ENCODE results near the gene TYK2.
"Not testable (repeated sequence)": the region's sequence is repeated elsewhere in the genome, so short reads cannot be mapped to it uniquely, and the experiment has no call there.

Gene TYK2

GRCh38 chr19:10390652-10391286 lies 10.4 kb upstream of the TYK2 start:
- H3K23ac ChIP-seq (ENCODE audit: low read length) = no peak overlapping the region
- no peak overlapping the region for H3K27ac ChIP-seq (ENCODE audit: low read depth, low read length)
- no peak overlapping the region for H4K5ac ChIP-seq (ENCODE audit: low read length)
- no peak overlapping the region for H3K18ac ChIP-seq (ENCODE audit: low read length)
- H2AK5ac ChIP-seq (ENCODE audit: low read length) = no peak overlapping the region
- H3K4me2 ChIP-seq (ENCODE audit: low read length) = no peak overlapping the region
- peak; percentile 79 for DNase-seq
- H3K79me1 ChIP-seq (ENCODE audit: low read length) = no peaks in the 10 kb centered on the region
- no peak overlapping the region for H2BK5ac ChIP-seq (ENCODE audit: low read length)
- H3K4ac ChIP-seq (ENCODE audit: low read depth, low read length) = no peak overlapping the region
- no peak overlapping the region for H2BK15ac ChIP-seq (replicated peaks; ENCODE audit: low read depth)
- no peak overlapping the region for H3K9ac ChIP-seq (ENCODE audit: low read length)
- H3K27me3 ChIP-seq (ENCODE audit: insufficient read depth, low read length, poor library complexity) = no peaks in the 10 kb centered on the region
- H3K56ac ChIP-seq (ENCODE audit: low read length) = no peak overlapping the region
- H3K4me1 ChIP-seq (ENCODE audit: control insufficient read depth, low read depth, low read length) = no peaks in the 10 kb centered on the region
- H2BK120ac ChIP-seq (ENCODE audit: low read depth, low read length) = no peak overlapping the region
- no peaks in the 10 kb centered on the region for H3K79me2 ChIP-seq (ENCODE audit: control insufficient read depth, insufficient read depth, low read length)
- no peak overlapping the region for H3K4me3 ChIP-seq (ENCODE audit: low read length)
- peaks cover 10% of the 10 kb centered on the region for H3K36me3 ChIP-seq (ENCODE audit: control insufficient read depth, insufficient read depth, low read length)
- no CpG with 5 or more reads among the region's 9 CpGs for WGBS (ENCODE audit: extremely low coverage, insufficient coverage, low lambda C conversion rate)
- H4K8ac ChIP-seq (ENCODE audit: low read depth, low read length) = no peak overlapping the region

DNA sequence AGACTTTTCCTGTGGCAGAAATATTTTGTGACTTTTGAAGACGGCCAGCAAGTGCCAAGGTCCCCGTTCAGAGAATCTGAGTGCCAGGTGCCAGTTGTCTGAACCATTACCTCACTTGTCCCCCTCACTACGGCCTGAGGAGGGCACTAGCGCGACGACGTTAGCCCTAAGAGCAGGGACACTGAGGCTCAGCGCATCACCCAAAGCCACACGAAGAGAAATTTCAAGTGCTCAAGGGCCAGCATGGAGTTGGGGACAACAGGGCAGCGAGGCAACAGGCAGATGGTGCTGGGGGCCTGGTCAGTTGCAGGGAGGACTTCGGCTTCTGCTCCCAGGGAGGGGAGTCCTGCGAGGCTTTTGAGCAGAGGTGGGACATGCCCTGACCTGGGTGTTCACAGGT lies 9.5 kb upstream of the TYK2 start:
- Histone ChIP-seq H3K79me1 (ENCODE audit: low read length) (no peaks in the 10 kb centered on the region), H3K4me3 (ENCODE audit: low read length) (no peak overlapping the region), H3K56ac (ENCODE audit: low read length) (no peak overlapping the region), H2BK15ac (replicated peaks; ENCODE audit: low read depth) (no peak overlapping the region), H3K27me3 (ENCODE audit: insufficient read depth, low read length, poor library complexity) (no peaks in the 10 kb centered on the region), H4K8ac (ENCODE audit: low read depth, low read length) (no peak overlapping the region), H3K36me3 (ENCODE audit: control insufficient read depth, insufficient read depth, low read length) (peaks cover 7% of the 10 kb centered on the region), H2BK5ac (ENCODE audit: low read length) (no peak overlapping the region), H3K23ac (ENCODE audit: low read length) (no peak overlapping the region), H3K4me1 (ENCODE audit: control insufficient read depth, low read depth, low read length) (no peaks in the 10 kb centered on the region), H3K4ac (ENCODE audit: low read depth, low read length) (no peak overlapping the region), H3K4me2 (ENCODE audit: low read length) (no peak overlapping the region), H2BK120ac (ENCODE audit: low read depth, low read length) (no peak overlapping the region), H3K9ac (ENCODE audit: low read length) (no peak overlapping the region), H2AK5ac (ENCODE audit: low read length) (no peak overlapping the region), H3K18ac (ENCODE audit: low read length) (no peak overlapping the region), H3K79me2 (ENCODE audit: control insufficient read depth, insufficient read depth, low read length) (no peaks in the 10 kb centered on the region), H4K5ac (ENCODE audit: low read length) (no peak overlapping the region), H3K27ac (ENCODE audit: low read depth, low read length) (no peak overlapping the region)
- DNase-seq = peak; percentile 38
- no CpG with 5 or more reads among the region's 12 CpGs for WGBS (ENCODE audit: extremely low coverage, insufficient coverage, low lambda C conversion rate)

DNA sequence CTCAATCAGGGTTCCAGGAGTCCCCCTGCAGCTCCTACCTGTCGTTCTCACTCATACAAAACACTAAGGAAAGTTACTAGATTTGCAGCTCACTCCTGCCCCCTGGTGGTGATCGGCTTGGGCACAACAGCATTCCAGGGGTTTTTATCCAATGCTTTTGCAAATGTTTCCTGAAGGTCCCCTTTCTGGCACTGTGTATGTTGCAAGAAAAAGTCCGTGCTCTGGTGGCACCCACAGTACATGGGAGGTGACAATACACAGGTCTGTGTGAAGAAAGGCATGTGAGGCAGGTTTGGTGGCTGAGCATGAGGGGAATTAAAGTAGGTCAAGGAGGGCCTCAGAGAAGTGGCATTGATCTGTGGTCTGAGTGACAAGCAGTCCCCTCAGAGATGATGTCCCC lies 8.6 kb upstream of the TYK2 start:
- WGBS (ENCODE audit: extremely low coverage, insufficient coverage, low lambda C conversion rate) = no CpG with 5 or more reads among the region's 3 CpGs

GRCh38 chr19:10384580-10384979 lies 4.2 kb upstream of the TYK2 start:
- no peak overlapping the region for H4K8ac ChIP-seq (ENCODE audit: low read depth, low read length)
- no peak overlapping the region for H3K9ac ChIP-seq (ENCODE audit: low read length)
- no peak overlapping the region for H2AK5ac ChIP-seq (ENCODE audit: low read length)
- peaks cover 4% of the 10 kb centered on the region for H3K79me1 ChIP-seq (ENCODE audit: low read length)
- no peaks in the 10 kb centered on the region for H3K36me3 ChIP-seq (ENCODE audit: control insufficient read depth, insufficient read depth, low read length)
- no peak overlapping the region for H3K4me2 ChIP-seq (ENCODE audit: low read length)
- no peak overlapping the region for H2BK15ac ChIP-seq (replicated peaks; ENCODE audit: low read depth)
- no peak overlapping the region for H3K4ac ChIP-seq (ENCODE audit: low read depth, low read length)
- WGBS (ENCODE audit: extremely low coverage, insufficient coverage, low lambda C conversion rate) = no CpG with 5 or more reads among the region's 9 CpGs
- no peak overlapping the region for H3K27ac ChIP-seq (ENCODE audit: low read depth, low read length)
- H3K4me1 ChIP-seq (ENCODE audit: control insufficient read depth, low read depth, low read length) = peaks cover 5% of the 10 kb centered on the region
- no peak overlapping the region for H3K23ac ChIP-seq (ENCODE audit: low read length)
- DNase-seq = no peak
- no peak overlapping the region for H4K5ac ChIP-seq (ENCODE audit: low read length)
- peaks cover 3% of the 10 kb centered on the region for H3K79me2 ChIP-seq (ENCODE audit: control insufficient read depth, insufficient read depth, low read length)
- H3K4me3 ChIP-seq (ENCODE audit: low read length) = no peak overlapping the region
- no peak overlapping the region for H3K56ac ChIP-seq (ENCODE audit: low read length)
- H3K18ac ChIP-seq (ENCODE audit: low read length) = no peak overlapping the region
- no peaks in the 10 kb centered on the region for H3K27me3 ChIP-seq (ENCODE audit: insufficient read depth, low read length, poor library complexity)
- H2BK120ac ChIP-seq (ENCODE audit: low read depth, low read length) = no peak overlapping the region
- H2BK5ac ChIP-seq (ENCODE audit: low read length) = no peak overlapping the region

More for the DNA sequence above, 8.6 kb upstream of the TYK2 start:
- Histone ChIP-seq H3K4me2 (ENCODE audit: low read length) (no peak overlapping the region), H3K18ac (ENCODE audit: low read length) (no peak overlapping the region), H2BK120ac (ENCODE audit: low read depth, low read length) (no peak overlapping the region), H3K36me3 (ENCODE audit: control insufficient read depth, insufficient read depth, low read length) (peaks cover 2% of the 10 kb centered on the region), H3K27me3 (ENCODE audit: insufficient read depth, low read length, poor library complexity) (no peaks in the 10 kb centered on the region), H3K23ac (ENCODE audit: low read length) (no peak overlapping the region), H3K4me1 (ENCODE audit: control insufficient read depth, low read depth, low read length) (no peaks in the 10 kb centered on the region), H2BK5ac (ENCODE audit: low read length) (no peak overlapping the region), H2AK5ac (ENCODE audit: low read length) (no peak overlapping the region), H3K79me2 (ENCODE audit: control insufficient read depth, insufficient read depth, low read length) (no peaks in the 10 kb centered on the region), H3K4ac (ENCODE audit: low read depth, low read length) (no peak overlapping the region), H3K4me3 (ENCODE audit: low read length) (no peak overlapping the region), H3K9ac (ENCODE audit: low read length) (no peak overlapping the region), H4K8ac (ENCODE audit: low read depth, low read length) (no peak overlapping the region), H3K56ac (ENCODE audit: low read length) (no peak overlapping the region), H3K79me1 (ENCODE audit: low read length) (no peaks in the 10 kb centered on the region), H4K5ac (ENCODE audit: low read length) (no peak overlapping the region), H3K27ac (ENCODE audit: low read depth, low read length) (no peak overlapping the region), H2BK15ac (replicated peaks; ENCODE audit: low read depth) (no peak overlapping the region)
- DNase-seq = peak; percentile 83

GRCh38 chr19:10383223-10383499 lies 2.8 kb upstream of the TYK2 start:
- H2BK5ac ChIP-seq (ENCODE audit: low read length); H4K5ac ChIP-seq (ENCODE audit: low read length); H3K27me3 ChIP-seq (ENCODE audit: insufficient read depth, low read length, poor library complexity); H2BK120ac ChIP-seq (ENCODE audit: low read depth, low read length); H4K8ac ChIP-seq (ENCODE audit: low read depth, low read length); H3K27ac ChIP-seq (ENCODE audit: low read depth, low read length); H3K9ac ChIP-seq (ENCODE audit: low read length); H3K4me1 ChIP-seq (ENCODE audit: control insufficient read depth, low read depth, low read length); H3K4ac ChIP-seq (ENCODE audit: low read depth, low read length); H3K56ac ChIP-seq (ENCODE audit: low read length); H3K23ac ChIP-seq (ENCODE audit: low read length); H3K4me2 ChIP-seq (ENCODE audit: low read length); H3K4me3 ChIP-seq (ENCODE audit: low read length); H3K79me1 ChIP-seq (ENCODE audit: low read length); DNase-seq; H3K79me2 ChIP-seq (ENCODE audit: control insufficient read depth, insufficient read depth, low read length); H3K18ac ChIP-seq (ENCODE audit: low read length); H2BK15ac ChIP-seq (replicated peaks; ENCODE audit: low read depth); H3K36me3 ChIP-seq (ENCODE audit: control insufficient read depth, insufficient read depth, low read length); H2AK5ac ChIP-seq (ENCODE audit: low read length): not testable (repeated sequence)
- no CpG with 5 or more reads among the region's 8 CpGs for WGBS (ENCODE audit: extremely low coverage, insufficient coverage, low lambda C conversion rate)

DNA sequence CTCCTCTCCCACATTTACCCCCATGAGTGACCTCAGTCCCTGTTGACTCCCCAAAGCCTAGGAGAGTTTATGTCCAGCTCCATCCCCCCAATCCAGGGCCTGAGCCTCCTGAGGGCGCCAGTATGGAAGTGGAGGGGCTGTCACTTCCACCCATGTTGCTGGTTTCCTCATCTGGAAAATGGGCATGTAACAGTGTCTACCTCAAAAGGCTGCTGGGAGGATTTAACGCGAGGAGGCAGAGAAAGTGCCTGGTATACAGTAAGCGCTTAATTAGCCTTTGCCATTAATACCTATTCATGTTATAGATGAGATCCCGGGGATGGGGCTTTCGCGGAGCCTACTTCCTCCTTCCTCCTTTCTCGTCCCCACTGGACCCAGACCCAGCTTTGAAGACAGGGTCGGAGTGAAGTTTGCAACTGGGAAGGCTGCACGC lies 476 bp downstream of the TYK2 start:
- Histone ChIP-seq H3K23ac (ENCODE audit: low read length) (peak overlapping the region; percentile 15), H3K4me1 (ENCODE audit: control insufficient read depth, low read depth, low read length) (peaks cover 5% of the 10 kb centered on the region)
- WGBS (ENCODE audit: extremely low coverage, insufficient coverage, low lambda C conversion rate) = no CpG with 5 or more reads among the region's 10 CpGs

More for the DNA sequence above, 476 bp downstream of the TYK2 start:
- H3K79me1 ChIP-seq (ENCODE audit: low read length) = peaks cover 4% of the 10 kb centered on the region
- H3K79me2 ChIP-seq (ENCODE audit: control insufficient read depth, insufficient read depth, low read length) = peaks cover 3% of the 10 kb centered on the region
- H3K4ac ChIP-seq (ENCODE audit: low read depth, low read length) = peak overlapping the region; percentile 85
- H2BK120ac ChIP-seq (ENCODE audit: low read depth, low read length) = no peak overlapping the region
- H3K18ac ChIP-seq (ENCODE audit: low read length) = peak overlapping the region; percentile 73
- H3K27ac ChIP-seq (ENCODE audit: low read depth, low read length) = peak overlapping the region; percentile 13
- no peak overlapping the region for H2AK5ac ChIP-seq (ENCODE audit: low read length)
- H2BK5ac ChIP-seq (ENCODE audit: low read length) = no peak overlapping the region
- no peak overlapping the region for H2BK15ac ChIP-seq (replicated peaks; ENCODE audit: low read depth)
- H3K4me3 ChIP-seq (ENCODE audit: low read length) = peak overlapping the region; percentile 95
- peak overlapping the region; percentile 24 for H4K5ac ChIP-seq (ENCODE audit: low read length)
- H3K9ac ChIP-seq (ENCODE audit: low read length) = peak overlapping the region; percentile 96
- no peaks in the 10 kb centered on the region for H3K27me3 ChIP-seq (ENCODE audit: insufficient read depth, low read length, poor library complexity)
- DNase-seq = no peak
- H3K56ac ChIP-seq (ENCODE audit: low read length) = peak overlapping the region; percentile 97
- peak overlapping the region; percentile 89 for H3K4me2 ChIP-seq (ENCODE audit: low read length)
- no peaks in the 10 kb centered on the region for H3K36me3 ChIP-seq (ENCODE audit: control insufficient read depth, insufficient read depth, low read length)
- H4K8ac ChIP-seq (ENCODE audit: low read depth, low read length) = no peak overlapping the region
